Measurements from ENCODE around the gene MYH6. TPM values are rescaled to one million over a fixed set of nuclear protein-coding genes. Genes with fewer than 3 reads are reported as not detected.

Gene MYH6
- total RNA-seq, 1 donor from 2014 or later: not detected

Other genes starting within 250 kb of the MYH6 start
- 25.0 TPM for gene SLC7A8, start 224.6 kb downstream of the MYH6 start, total RNA-seq (ENCODE audit: insufficient read depth, low replicate concordance)
- gene RNF212B, start 170.3 kb downstream of the MYH6 start, total RNA-seq (ENCODE audit: insufficient read depth, low replicate concordance): not detected
- gene HOMEZ, start 122.1 kb downstream of the MYH6 start, total RNA-seq (ENCODE audit: insufficient read depth, low replicate concordance): 12.3 TPM
- gene PPP1R3E, start 105.4 kb downstream of the MYH6 start, total RNA-seq (ENCODE audit: insufficient read depth, low replicate concordance): 4.1 TPM
- gene BCL2L2, start 101.4 kb downstream of the MYH6 start, total RNA-seq (ENCODE audit: insufficient read depth, low replicate concordance): 20.0 TPM
- gene PABPN1, start 86.8 kb downstream of the MYH6 start, total RNA-seq (ENCODE audit: insufficient read depth, low replicate concordance): 24.1 TPM
- gene SLC22A17, start 55.4 kb downstream of the MYH6 start, total RNA-seq (ENCODE audit: insufficient read depth, low replicate concordance): 38.8 TPM
- gene EFS, start 43.1 kb downstream of the MYH6 start, total RNA-seq (ENCODE audit: insufficient read depth, low replicate concordance): 12.5 TPM
- gene IL25, start 35.5 kb downstream of the MYH6 start, total RNA-seq (ENCODE audit: insufficient read depth, low replicate concordance): not detected
- 0.96 TPM for gene CMTM5, start 31.2 kb downstream of the MYH6 start, total RNA-seq (ENCODE audit: insufficient read depth, low replicate concordance)
- gene MYH7, start 27.4 kb upstream of the MYH6 start, total RNA-seq (ENCODE audit: insufficient read depth, low replicate concordance): under 0.01 TPM
- gene NGDN, start 61.4 kb upstream of the MYH6 start, total RNA-seq (ENCODE audit: insufficient read depth, low replicate concordance): 43.3 TPM
- gene ZFHX2, start 143.5 kb upstream of the MYH6 start, total RNA-seq (ENCODE audit: insufficient read depth, low replicate concordance): 0.96 TPM
- 11.8 TPM for gene THTPA, start 148.0 kb upstream of the MYH6 start, total RNA-seq (ENCODE audit: insufficient read depth, low replicate concordance)
- 23.1 TPM for gene AP1G2, start 159.5 kb upstream of the MYH6 start, total RNA-seq (ENCODE audit: insufficient read depth, low replicate concordance)
- gene JPH4, start 170.5 kb upstream of the MYH6 start, total RNA-seq (ENCODE audit: insufficient read depth, low replicate concordance): 0.48 TPM
- gene DHRS2, start 228.1 kb upstream of the MYH6 start, total RNA-seq (ENCODE audit: insufficient read depth, low replicate concordance): 5.8 TPM

All from umbilical cord (tissue), 1 donor.